HG03439 (cell line): ENCODE results near the gene ZNF609.

Source experiments
- ATAC-seq: cut with Tn5 transposase; IDR thresholded peaks from one replicate; pipeline ENCODE4 v1.9.1; 2021; ENCODE audit warnings: mild to moderate bottlenecking, moderate library complexity; ENCODE audit not compliant: unreplicated experiment

The ZNF609 gene

DNA sequence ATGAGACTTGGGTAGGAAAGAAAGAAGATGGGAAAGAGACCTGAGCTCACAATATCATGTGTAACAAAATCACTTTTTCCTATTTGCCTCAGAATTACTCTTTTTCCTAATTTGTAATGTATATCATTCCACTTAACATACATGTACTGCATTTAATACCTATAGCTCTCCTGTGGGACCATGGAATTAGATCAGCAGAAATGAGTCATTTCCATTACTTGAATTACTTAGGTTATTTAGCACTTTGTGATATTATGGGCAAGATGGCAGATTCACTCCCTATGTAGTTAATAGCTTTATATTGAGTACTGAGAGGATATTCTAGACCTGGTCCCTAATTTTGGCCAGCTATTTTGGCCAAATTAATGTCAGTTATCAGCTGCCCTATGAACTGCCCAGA lies 70.5 kb downstream of the ZNF609 start:
- ATAC-seq, result no peak

- no peak for ATAC-seq
Observed at GRCh38 chr15:64532521-64533315, 72.3 kb downstream of the ZNF609 start.

DNA sequence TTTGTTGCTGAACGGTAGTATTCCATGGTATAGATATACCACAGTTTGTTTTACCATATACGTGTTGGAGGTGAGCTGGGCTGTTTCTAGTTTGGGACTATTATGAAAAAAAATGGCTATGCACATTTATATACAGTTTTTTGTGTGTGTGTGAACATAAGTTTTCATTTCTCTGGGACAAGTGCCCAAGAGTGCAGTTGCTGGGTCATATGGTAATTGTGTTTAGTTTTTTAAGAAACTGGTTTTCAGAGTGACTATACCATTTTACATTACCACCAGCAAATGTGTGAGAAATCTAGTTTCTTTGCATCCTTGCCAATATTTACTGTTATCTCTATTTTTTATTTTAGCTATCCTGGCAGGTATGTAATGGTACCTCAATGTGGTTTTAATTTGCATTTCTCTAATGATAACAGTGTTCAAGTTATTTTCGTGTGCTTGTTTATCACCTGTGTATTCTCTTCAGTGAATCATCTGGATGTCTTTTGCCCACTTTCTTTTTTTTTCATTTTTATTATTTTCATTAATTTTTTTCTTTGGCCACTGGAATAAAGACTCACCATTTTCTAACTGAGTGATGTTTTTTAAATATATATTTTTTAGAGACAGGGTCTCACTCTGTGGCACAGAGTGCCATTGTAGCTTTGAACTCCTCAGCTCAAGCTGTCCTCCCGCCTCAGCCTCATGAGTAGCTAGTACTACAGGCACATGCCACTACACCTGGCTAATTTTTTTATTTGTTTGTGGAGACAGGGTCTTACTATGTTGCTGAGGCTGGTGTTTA lies 75.3 kb downstream of the ZNF609 start:
- peak; percentile 54 for ATAC-seq

DNA sequence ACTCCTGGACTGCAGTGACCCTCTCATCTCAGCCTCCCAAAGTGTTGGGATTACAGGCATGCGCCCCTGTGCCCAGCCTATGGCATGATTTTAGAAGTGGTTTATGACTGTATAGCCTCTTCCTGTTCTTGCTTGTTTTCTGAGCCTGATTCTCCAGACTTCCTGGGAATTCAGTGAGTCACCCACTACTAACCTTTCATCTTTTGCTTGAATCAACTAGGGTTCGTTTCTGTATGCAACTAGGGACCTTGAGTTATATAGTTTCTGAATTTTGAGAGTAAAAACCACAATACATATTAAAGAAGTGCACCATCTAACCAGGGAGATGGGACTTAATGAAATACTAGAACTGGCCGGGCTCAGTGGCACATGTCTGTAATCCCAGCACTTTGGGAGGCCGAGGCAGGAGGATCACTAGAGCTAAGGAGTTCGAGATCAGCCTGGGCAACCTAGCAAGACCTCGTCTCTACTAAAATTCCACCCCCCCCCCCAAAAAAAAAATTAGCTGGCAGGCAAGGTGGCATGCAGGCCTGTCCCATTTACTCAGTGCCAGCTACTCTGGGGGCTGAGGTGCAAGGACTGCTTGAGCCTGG lies 76.0 kb downstream of the ZNF609 start:
- peak; percentile 16 for ATAC-seq

DNA sequence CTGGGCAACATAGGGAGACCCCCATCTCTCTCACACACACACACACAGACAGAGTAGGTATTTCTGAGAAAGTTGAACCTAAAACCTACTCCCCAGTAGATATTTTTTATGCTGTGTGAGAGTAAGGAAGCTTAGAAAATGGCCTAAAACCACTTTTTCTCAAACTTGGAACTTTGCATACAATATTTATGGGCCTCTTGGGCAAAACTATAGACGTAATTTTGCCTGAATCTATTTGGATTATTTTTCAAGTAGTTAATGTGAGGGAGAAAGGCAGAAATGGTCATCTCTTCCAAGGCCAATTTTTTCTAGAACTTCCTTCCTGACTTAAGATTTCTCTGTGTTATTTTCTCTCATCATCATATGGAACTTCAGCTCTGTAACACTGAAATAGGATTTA lies 81.7 kb downstream of the ZNF609 start:
- ATAC-seq, result no peak

- ATAC-seq, result no peak
Observed at GRCh38 chr15:64544450-64544849, 84.1 kb downstream of the ZNF609 start.

- ATAC-seq, result no peak
Observed at GRCh38 chr15:64547275-64547674, 86.9 kb downstream of the ZNF609 start.

DNA sequence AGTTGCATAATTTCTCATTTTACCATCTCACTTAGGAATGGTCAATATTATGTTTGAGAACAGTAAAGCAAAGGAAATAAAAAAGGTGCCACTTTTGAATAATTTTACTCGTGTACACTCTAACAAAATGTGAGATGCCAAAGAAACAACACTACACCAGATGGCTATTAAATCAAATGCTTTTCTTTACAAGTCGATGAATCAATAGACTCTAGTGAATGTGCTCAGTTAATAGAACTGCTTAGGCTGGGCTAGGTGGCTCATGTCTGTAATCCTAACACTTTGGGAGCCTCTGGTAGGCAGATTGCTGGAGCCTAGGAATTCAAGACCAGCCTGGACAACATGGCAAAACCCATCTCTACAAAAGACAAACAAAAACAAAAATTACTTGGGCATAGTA lies 87.9 kb downstream of the ZNF609 start:
- no peak for ATAC-seq

DNA sequence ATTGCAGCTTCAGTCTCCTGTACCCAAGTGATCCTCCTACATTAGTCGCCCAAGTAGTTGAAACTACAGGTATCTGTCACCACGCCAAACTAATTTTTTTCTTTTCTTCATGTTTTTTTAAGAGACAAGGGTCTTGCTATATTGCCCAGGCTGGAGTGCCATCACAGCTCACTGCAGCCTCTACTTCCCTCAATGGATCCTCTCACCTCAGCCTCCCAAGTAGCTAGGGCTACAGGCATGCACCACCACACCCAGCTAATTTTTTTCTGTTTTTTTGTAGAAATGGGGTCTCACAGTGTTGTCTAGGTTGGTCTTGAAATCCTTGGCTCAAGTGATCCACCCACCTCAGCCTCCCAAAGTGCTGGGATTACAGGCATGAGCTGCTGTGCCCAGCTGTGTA lies 89.5 kb downstream of the ZNF609 start:
- no peak for ATAC-seq

GRCh38 chr15:64552281-64552948 lies 92.0 kb downstream of the ZNF609 start:
- no peak for ATAC-seq

- ATAC-seq, result no peak
Observed at GRCh38 chr15:64558460-64559179, 98.2 kb downstream of the ZNF609 start.

GRCh38 chr15:64559243-64559642 lies 98.9 kb downstream of the ZNF609 start:
- no peak for ATAC-seq

GRCh38 chr15:64560501-64560900 lies 100.1 kb downstream of the ZNF609 start:
- no peak for ATAC-seq

DNA sequence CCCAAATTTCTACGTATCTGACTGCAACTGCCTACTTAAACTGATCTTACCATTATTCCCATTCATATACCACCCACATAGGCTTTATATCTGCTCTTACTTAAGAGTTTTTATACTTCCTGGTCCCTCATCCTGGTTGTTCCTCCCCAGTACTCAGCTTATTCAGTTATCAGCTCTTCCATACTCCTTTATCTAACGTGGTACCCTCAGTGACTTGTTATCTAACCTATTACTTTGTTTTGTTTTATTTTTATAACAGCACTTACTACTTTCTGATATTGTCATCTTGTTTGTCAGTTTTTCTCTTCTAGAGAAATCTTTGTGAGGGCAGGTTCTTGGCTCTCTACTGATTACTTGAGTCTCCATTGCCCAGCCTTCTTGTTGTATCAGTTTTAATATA lies 100.6 kb downstream of the ZNF609 start:
- ATAC-seq, result no peak

DNA sequence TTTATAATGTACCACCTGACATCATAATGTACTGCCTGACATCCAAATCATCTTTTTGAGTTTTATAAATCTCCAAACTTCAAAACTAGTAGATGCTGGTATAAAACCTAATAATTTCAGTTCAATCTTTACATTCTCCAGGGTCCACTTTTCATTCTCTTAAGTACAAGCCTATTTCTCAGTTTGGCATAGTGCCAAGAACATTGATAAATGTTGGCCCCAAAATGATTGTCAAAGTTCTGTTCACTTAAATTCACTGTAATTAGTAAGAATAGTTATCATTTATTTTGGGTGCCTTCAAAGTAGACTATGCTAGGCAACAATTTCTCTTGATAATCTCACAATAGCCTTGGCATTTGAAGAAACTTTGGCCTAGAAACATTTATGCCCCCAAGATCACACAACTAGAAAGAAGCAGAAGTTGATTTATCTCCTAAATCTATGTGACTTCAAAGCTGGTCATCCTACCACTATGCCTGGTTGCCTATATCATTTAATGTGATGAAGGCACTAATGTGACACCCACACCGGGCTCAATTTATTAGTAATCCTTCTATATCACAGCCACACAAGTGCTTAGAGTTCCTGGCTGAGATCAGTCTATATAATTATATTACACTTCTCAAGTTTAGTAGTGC lies 101.7 kb downstream of the ZNF609 start:
- ATAC-seq, result no peak

DNA sequence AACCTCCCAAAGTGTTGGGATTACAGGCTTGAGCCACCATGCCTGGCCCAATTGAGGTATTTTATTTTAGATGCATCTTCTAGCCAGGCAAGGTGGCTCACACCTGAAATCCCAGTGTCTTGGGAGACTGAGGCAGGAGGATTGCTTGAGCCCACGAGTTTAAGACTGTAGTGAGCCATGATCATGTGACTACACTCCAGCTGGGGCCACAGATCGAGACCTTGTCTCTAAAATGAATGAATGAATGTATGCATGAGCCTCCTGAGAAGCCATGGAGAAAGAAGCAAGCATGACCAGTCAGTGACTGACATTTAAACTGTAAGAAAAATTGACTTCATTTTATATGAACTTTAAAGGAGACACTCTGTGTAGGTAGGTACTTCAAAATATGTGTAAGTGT lies 105.7 kb downstream of the ZNF609 start:
- no peak for ATAC-seq

DNA sequence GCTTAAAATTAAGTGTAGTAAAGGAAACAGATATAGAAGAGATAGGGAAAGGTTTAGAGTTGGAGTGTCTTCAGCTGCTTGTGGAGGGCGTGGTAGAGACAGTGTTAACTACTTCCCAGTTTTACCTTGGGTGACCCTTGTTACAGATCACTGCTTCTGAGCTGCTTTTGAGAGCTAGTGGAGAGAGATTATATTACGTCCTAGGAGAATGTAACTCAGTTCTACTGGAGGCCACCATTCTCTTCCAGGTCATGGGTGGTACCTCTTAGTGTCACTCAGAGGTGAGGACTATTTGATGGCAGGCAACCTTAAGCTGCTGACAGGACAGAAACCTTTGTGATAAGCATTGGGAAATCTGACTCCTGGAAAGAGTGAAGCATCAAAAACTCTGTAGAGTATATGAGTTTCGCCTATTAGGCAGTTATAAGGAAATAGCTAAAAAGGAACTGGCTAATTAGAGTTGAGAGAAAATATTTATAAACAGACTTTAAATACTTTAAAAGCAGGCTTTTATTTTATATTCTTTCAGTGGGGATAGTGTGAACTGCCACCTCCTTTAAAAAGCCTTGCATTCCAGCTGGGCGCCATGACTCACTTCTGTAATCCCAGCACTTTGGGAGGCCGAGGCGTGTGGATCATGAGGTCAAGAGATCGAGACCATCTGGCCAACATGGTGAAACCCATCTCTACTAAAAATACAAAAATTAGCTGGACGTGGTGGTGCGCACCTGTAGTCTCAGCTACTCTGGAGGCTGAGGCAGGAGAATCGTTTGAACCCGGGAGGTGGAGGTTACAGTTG lies 106.5 kb downstream of the ZNF609 start:
- ATAC-seq, result no peak

GRCh38 chr15:64568765-64569164 lies 108.4 kb downstream of the ZNF609 start:
- no peak for ATAC-seq

GRCh38 chr15:64571857-64572291 lies 111.5 kb downstream of the ZNF609 start:
- ATAC-seq, result peak; percentile 63
